ENCODE data around the gene CADM1. TPM values are rescaled to one million over a fixed set of nuclear protein-coding genes. Genes with fewer than 3 reads are reported as not detected.

The CADM1 gene
- total and polyA plus RNA-seq, 4 donors: 13.0 to 40.6 (median 28.9) TPM

- WGBS: 81% methylated on average over 5 of the region's 5 CpGs
- no peaks in the 10 kb centered on the region for H3K9me3 ChIP-seq (ENCODE audit: control insufficient read depth in 4 of 4, low read length in 3 of 4)
- no peak for TF ChIP-seq FOXA2 (IDR thresholded peaks at IDR 0.05)
- TF ChIP-seq EGR1 (IDR thresholded peaks at IDR 0.05; ENCODE audit: low read depth in 2 of 2): no peak
- no peak for TF ChIP-seq HNF4G (IDR thresholded peaks at IDR 0.05)
- TF ChIP-seq RAD21 (IDR thresholded peaks at IDR 0.05): no peak
- no peak for TF ChIP-seq YY1 (IDR thresholded peaks at IDR 0.05)
- TF ChIP-seq FOXA1 (IDR thresholded peaks at IDR 0.05): no peak
- no peak for TF ChIP-seq REST (IDR thresholded peaks at IDR 0.05)
- no peak for TF ChIP-seq MAX (IDR thresholded peaks at IDR 0.05)
- TF ChIP-seq NR2F2 (IDR thresholded peaks at IDR 0.05): no peak
- TF ChIP-seq TAF1 (conservative IDR thresholded peaks at IDR 0.05): no peak
- TF ChIP-seq ZBTB33 (IDR thresholded peaks at IDR 0.05): no peak
- no peak for TF ChIP-seq CTCF (IDR thresholded peaks at IDR 0.05; ENCODE audit: low read depth, low read length, missing input control)
- TF ChIP-seq GABPA (IDR thresholded peaks at IDR 0.05 in 1 of 2, conservative IDR thresholded peaks at IDR 0.05 in 1 of 2): no peak
- no peak for TF ChIP-seq SP1 (IDR thresholded peaks at IDR 0.05)
These were observed 370.6 kb downstream of the CADM1 start for GRCh38 chr11:115133475-115134209.

More at GRCh38 chr11:115133475-115134209, 370.6 kb downstream of the CADM1 start:
- Histone ChIP-seq H3K27ac (ENCODE audit: low read depth in 1 of 2, low read length in 2 of 2) (no peak overlapping the region), H3K36me3 (ENCODE audit: control insufficient read depth in 4 of 4, insufficient read depth in 3 of 4, low read depth in 1 of 4, low read length in 3 of 4) (no peaks in the 10 kb centered on the region), H3K4me3 (ENCODE audit: low read depth in 1 of 3, low read length in 3 of 3) (no peak overlapping the region), H3K4me1 (ENCODE audit: control insufficient read depth in 4 of 4, insufficient read depth in 4 of 4, low read length in 3 of 4) (no peaks in the 10 kb centered on the region), H3K27me3 (ENCODE audit: control insufficient read depth in 4 of 4, insufficient read depth in 4 of 4, low read length in 3 of 4) (peaks cover 0 to 5% (median 0%) of the 10 kb centered on the region in 4 donors), H3K9ac (ENCODE audit: low read depth in 1 of 2, low read length in 2 of 2) (no peak overlapping the region)
- no peak for DNase-seq (ENCODE audit: low spot score)

Data from liver (tissue), 9 donors.